ENCODE measurements around the gene PDHX. TPM values are rescaled to one million over a fixed set of nuclear protein-coding genes. Genes with fewer than 3 reads are reported as not detected.

Gene PDHX
- total RNA-seq, 1 donor from 2014 or later = 18.6 TPM

DNA sequence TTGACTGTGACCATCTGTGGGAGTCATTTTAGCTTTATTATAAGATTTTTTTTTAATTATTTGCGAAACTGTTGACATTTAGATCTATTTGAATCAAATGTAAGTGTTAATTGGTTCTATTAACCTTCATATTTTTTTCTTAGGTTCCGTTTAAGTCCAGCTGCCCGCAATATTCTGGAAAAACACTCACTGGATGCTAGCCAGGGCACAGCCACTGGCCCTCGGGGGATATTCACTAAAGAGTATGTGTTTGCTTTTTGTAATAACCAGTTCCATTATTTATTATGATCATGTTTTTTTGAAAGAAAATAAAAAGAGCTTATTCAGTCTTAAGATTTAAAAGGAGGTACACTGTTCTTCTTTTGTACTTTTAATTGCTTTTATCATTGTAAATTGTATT lies 43.9 kb downstream of the PDHX start:
- intact Hi-C loops (cut with micrococcal nuclease) = no loop called here
- H3K9me3 Mint-ChIP-seq = no peaks in the 10 kb centered on the region
- DNase-seq = no peak
- H3K27me3 Mint-ChIP-seq = no peaks in the 10 kb centered on the region
- no peak for ATAC-seq (ENCODE audit: low read depth)
- no peak overlapping the region for H3K27ac Mint-ChIP-seq
- CTCF ChIA-PET = interaction anchor here (0.6 kb wide), 1 partner anchor 884 kb away, joined by 3 read pairs; no protein-coding TSS in a partner anchor
- no peak overlapping the region for H3K4me3 Mint-ChIP-seq
- POLR2A ChIA-PET = no interaction called here
- TF ChIP-seq, protein P1, sequence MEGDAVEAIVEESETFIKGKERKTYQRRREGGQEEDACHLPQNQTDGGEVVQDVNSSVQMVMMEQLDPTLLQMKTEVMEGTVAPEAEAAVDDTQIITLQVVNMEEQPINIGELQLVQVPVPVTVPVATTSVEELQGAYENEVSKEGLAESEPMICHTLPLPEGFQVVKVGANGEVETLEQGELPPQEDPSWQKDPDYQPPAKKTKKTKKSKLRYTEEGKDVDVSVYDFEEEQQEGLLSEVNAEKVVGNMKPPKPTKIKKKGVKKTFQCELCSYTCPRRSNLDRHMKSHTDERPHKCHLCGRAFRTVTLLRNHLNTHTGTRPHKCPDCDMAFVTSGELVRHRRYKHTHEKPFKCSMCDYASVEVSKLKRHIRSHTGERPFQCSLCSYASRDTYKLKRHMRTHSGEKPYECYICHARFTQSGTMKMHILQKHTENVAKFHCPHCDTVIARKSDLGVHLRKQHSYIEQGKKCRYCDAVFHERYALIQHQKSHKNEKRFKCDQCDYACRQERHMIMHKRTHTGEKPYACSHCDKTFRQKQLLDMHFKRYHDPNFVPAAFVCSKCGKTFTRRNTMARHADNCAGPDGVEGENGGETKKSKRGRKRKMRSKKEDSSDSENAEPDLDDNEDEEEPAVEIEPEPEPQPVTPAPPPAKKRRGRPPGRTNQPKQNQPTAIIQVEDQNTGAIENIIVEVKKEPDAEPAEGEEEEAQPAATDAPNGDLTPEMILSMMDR (IDR thresholded peaks at IDR 0.05) = no peak
- peaks cover 41% of the 10 kb centered on the region for H3K36me3 Mint-ChIP-seq (ENCODE audit: low read depth)
- no peaks in the 10 kb centered on the region for H3K4me1 Mint-ChIP-seq

DNA sequence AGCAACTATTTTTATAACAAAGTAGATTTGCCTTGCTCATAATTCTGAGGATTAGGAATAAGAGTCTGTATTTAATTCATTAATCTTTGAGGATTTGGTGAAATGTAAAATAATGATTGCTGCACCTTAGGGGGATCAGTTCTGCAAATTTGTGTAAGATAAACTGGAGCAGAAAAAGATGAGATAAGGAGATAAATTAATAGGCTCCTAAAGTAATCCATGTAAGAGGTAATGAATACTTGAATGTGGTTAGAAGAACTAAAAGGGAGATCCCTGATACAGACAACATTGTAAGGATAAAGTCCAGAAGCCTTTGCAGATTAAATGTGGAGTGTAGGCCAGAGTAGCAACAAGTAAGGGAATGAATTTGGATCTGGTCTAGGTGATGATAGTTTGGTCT lies 45.6 kb downstream of the PDHX start:
- ChIA-PET POLR2A (no interaction called here), CTCF (interaction anchor here (0.8 kb wide), 1 partner anchor 523 kb away, joined by 3 read pairs; no protein-coding TSS in a partner anchor)
- no peaks in the 10 kb centered on the region for H3K9me3 Mint-ChIP-seq
- intact Hi-C loops (cut with micrococcal nuclease) = no loop called here
- TF ChIP-seq, protein P1 (IDR thresholded peaks at IDR 0.05) = no peak
- no peak overlapping the region for H3K27ac Mint-ChIP-seq
- no peak overlapping the region for H3K4me3 Mint-ChIP-seq
- H3K4me1 Mint-ChIP-seq = no peaks in the 10 kb centered on the region
- H3K27me3 Mint-ChIP-seq = no peaks in the 10 kb centered on the region
- ATAC-seq (ENCODE audit: low read depth) = no peak
- peaks cover 50% of the 10 kb centered on the region for H3K36me3 Mint-ChIP-seq (ENCODE audit: low read depth)
- no peak for DNase-seq

DNA sequence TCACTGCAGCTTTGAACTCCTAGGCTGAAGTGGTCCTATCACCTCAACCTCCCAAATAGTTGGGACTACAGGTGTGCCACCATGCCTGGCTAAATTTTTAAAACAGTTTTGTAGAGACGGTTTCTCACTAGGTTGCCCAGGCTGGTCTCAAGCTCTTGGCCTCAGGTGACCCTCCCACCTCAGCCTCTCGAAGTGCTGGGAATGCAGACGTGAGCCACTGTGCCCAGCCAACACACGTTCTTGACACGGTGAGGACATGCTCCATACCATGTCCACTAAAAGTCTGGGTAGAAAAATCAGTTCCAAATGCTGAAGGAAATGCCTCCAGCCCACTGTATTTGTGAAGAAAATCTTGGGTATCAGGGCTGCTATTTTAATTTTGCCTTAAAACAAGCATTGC lies 46.9 kb downstream of the PDHX start:
- POLR2A ChIA-PET = no interaction called here
- CTCF ChIA-PET = no interaction called here
- ATAC-seq (ENCODE audit: low read depth) = no peak
- Mint-ChIP-seq H3K27ac (no peak overlapping the region), H3K27me3 (no peaks in the 10 kb centered on the region), H3K4me3 (no peak overlapping the region), H3K9me3 (no peaks in the 10 kb centered on the region), H3K4me1 (no peaks in the 10 kb centered on the region), H3K36me3 (ENCODE audit: low read depth) (peaks cover 54% of the 10 kb centered on the region)
- TF ChIP-seq, protein P1 (IDR thresholded peaks at IDR 0.05) = no peak
- intact Hi-C loops (cut with micrococcal nuclease) = no loop called here
- no peak for DNase-seq

DNA sequence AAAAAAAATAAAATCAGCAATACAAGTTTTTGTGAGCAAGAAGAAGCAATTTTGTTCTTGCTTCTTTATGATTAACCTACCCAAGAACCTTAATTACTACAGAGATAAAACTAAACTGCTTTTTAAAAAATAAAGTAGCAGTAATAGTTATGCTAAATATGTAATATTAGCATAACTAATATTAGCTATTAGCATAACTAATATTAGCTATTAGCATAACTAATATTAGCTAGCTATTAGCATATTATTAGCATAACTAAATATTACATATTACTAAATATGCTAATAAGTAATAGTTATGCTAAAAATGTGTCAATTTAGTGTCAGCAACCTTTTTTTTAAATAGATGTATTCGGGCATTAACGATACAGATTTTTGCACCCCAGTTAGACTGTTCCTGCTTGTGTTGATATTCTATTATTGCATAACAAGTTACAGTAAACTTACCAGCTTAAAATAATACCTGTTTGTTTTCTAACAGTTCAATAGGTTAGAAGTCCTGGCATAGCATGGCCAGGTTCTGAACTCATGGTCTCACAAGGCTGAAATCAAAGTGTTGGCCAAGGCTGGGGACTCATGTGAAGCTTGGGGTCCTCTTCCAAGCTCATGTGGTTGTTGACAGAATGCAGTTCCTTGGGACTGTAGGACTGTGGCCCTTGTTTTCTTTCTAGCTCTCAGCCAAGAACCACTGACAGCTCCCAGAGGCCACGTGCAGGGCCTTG lies 48.4 kb downstream of the PDHX start:
- CTCF ChIA-PET = no interaction called here
- H3K27ac Mint-ChIP-seq = no peak overlapping the region
- peaks cover 55% of the 10 kb centered on the region for H3K36me3 Mint-ChIP-seq (ENCODE audit: low read depth)

DNA sequence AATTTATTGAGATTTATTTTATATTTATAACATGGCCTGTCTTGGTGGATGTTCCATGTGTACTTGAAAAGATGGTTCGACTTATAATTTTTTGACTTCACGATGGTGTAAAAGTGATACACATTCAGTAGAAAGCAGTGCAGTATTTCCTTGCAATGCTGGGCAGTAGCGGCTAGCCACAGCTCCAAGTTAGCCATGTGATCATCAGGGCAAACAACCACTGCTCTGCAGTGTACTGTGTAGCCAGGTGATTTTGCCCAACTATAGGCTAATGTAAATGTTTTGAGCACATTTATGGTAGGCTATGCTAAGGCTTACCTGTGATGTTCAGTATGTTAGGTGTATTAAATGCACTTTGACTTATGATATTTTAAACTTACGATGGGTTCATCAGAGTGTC lies 52.4 kb downstream of the PDHX start:
- POLR2A ChIA-PET = no interaction called here
- DNase-seq (no peak), ATAC-seq (ENCODE audit: low read depth) (no peak)
- TF ChIP-seq, protein P1 (IDR thresholded peaks at IDR 0.05) = no peak
- Mint-ChIP-seq H3K9me3 (peaks cover 2% of the 10 kb centered on the region), H3K4me3 (no peak overlapping the region), H3K27ac (no peak overlapping the region), H3K36me3 (ENCODE audit: low read depth) (peaks cover 65% of the 10 kb centered on the region), H3K4me1 (no peaks in the 10 kb centered on the region), H3K27me3 (no peaks in the 10 kb centered on the region)
- CTCF ChIA-PET = no interaction called here
- intact Hi-C loops (cut with micrococcal nuclease) = no loop called here

More for the DNA sequence above, 48.4 kb downstream of the PDHX start:
- Mint-ChIP-seq H3K4me1 (no peaks in the 10 kb centered on the region), H3K4me3 (no peak overlapping the region), H3K27me3 (no peaks in the 10 kb centered on the region), H3K9me3 (no peaks in the 10 kb centered on the region)
- DNase-seq (no peak), ATAC-seq (ENCODE audit: low read depth) (no peak)
- POLR2A ChIA-PET = no interaction called here
- TF ChIP-seq, protein P1 (IDR thresholded peaks at IDR 0.05) = no peak
- intact Hi-C loops (cut with micrococcal nuclease) = no loop called here

Data from activated B cell treated with CpG ODN at 0.5 μM for 24 hours (primary cell).